GM18505 (cell line): Measurements from ENCODE around the gene ZNF276.

Experiments used
- ATAC-seq: cut with Tn5 transposase; IDR thresholded peaks from one replicate; pipeline ENCODE4 v1.9.1; 2021; ENCODE audit not compliant: unreplicated experiment
- POLR2A ChIP-seq: IDR thresholded peaks from 4 replicates; pipeline ENCODE4 v1.6.1; 2011; ENCODE audit warnings: borderline replicate concordance; ENCODE audit not compliant: insufficient read depth, insufficient read length; ENCODE audit errors: extremely low read depth

ZNF276 gene

GRCh38 chr16:89784406-89784805 is 63.1 kb downstream of the ZNF276 start:
- ATAC-seq = no peak
- TF ChIP-seq POLR2A = no peak

GRCh38 chr16:89785523-89786155 is 64.3 kb downstream of the ZNF276 start:
- TF ChIP-seq POLR2A = no peak
- ATAC-seq = no peak

- TF ChIP-seq POLR2A = no peak
Observed at GRCh38 chr16:89786474-89787364, 65.4 kb downstream of the ZNF276 start.

GRCh38 chr16:89787365-89787805 is 66.0 kb downstream of the ZNF276 start:
- no peak for TF ChIP-seq POLR2A
- no peak for ATAC-seq

More at GRCh38 chr16:89786474-89787364, 65.4 kb downstream of the ZNF276 start:
- ATAC-seq = no peak
